ENCODE data around the gene FAM24B.
A peak's percentile ranks its signal among the peaks of the same experiment; 100 is the strongest.
"Not testable (repeated sequence)": the region's sequence is repeated elsewhere in the genome, so short reads cannot be mapped to it uniquely, and the experiment has no call there.

Gene FAM24B

DNA sequence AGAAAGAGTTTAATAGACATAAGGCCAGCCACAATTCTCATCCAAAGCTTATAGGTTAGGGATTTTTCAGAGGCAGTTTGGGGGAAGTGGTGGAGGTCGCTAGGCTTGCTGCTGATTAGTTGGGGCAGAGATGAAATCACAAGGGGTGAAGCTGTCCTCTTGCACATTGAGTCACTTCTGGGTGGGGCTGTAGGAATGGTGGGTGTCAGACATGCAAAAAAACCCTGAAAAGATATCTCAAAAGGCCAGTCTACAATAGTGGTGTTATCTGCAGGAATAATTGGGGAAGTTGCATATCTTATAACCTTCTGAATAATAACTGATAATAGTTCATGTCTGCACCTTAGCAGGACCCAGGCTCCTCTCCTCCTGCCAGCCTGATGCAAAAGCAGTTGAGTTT lies 2.1 kb downstream of the FAM24B start:
- 16 to 19% methylated on average over 1 of the region's 1 CpG for WGBS, 2 experiments
- H3K4me3 ChIP-seq (ENCODE audit: insufficient read depth, low read depth, low read length), result no peak overlapping the region
- no peaks in the 10 kb centered on the region for H3K27me3 ChIP-seq (ENCODE audit: control insufficient read depth, insufficient read depth, low read length, poor library complexity, severe bottlenecking)
- peaks cover 24% of the 10 kb centered on the region for H3K4me1 ChIP-seq (ENCODE audit: control insufficient read depth, insufficient read depth, low read length)
- no peaks in the 10 kb centered on the region for H3K9me3 ChIP-seq (ENCODE audit: control insufficient read depth, low read length)
- peaks cover 3% of the 10 kb centered on the region for H3K36me3 ChIP-seq (ENCODE audit: control insufficient read depth, insufficient read depth, low read length)
- no peak overlapping the region for H3K27ac ChIP-seq (ENCODE audit: insufficient read depth, low read depth, low read length, poor library complexity, severe bottlenecking)

DNA sequence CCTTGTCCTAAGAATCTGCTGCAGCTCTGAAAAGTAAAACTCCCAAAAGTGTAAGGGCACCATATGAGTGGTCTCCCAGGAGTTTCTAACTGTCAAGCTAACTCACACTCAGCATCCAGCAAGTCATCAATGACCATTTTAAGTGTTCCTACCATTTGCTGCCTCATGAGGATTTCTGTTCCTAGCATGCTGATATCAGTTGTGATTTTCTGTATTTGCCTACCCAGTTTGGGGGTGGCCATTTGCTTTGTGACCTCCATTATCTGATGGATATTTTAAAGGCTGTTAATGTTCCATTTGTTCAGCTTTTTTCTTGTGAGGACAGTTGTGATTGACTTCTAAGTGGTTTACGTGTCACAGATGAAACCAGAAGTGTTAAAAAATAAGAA lies 2.9 kb downstream of the FAM24B start:
- Histone ChIP-seq H3K4me3 (ENCODE audit: insufficient read depth, low read depth, low read length) (no peak overlapping the region), H3K27ac (ENCODE audit: insufficient read depth, low read depth, low read length, poor library complexity, severe bottlenecking) (peak overlapping the region; percentile 59), H3K4me1 (ENCODE audit: control insufficient read depth, insufficient read depth, low read length) (peaks cover 24% of the 10 kb centered on the region), H3K27me3 (ENCODE audit: control insufficient read depth, insufficient read depth, low read length, poor library complexity, severe bottlenecking) (no peaks in the 10 kb centered on the region), H3K36me3 (ENCODE audit: control insufficient read depth, insufficient read depth, low read length) (peaks cover 3% of the 10 kb centered on the region), H3K9me3 (ENCODE audit: control insufficient read depth, low read length) (no peaks in the 10 kb centered on the region)
- 40 to 71% methylated on average over 1 of the region's 1 CpG for WGBS, 2 experiments

DNA sequence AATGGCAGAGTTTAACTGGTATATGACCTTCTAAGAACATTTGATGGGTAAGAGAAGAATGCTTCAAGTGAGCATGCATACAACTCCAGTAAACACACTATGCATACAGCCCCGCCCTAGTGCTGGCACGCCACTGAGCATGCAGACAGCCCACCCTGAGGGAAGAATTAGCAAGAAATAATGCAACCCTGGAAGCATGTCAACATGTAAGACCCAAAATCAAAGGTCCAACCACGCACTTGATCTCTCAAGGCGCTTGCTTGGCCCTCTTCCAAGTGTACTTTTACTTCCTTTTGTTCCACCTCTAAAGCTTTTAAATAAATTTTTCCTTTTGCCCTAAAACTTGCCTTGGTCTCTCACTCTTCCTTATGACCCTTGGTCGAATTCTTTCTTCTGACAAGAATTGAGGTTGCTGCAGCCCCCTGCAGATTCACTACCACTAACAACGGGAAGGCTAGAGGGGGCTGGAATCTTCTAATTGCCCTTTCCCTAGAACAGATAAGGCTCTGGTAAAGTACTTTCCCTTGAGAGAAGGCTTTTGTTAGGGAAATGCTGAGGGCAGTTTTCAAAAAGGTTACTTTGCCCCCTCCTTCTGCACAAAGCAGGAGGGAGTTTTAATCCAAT lies 3.4 kb downstream of the FAM24B start:
- WGBS, 2 experiments, result 4% methylated on average over 6 of the region's 6 CpGs
- Histone ChIP-seq H3K9me3 (ENCODE audit: control insufficient read depth, low read length) (no peaks in the 10 kb centered on the region), H3K4me3 (ENCODE audit: insufficient read depth, low read depth, low read length) (peak overlapping the region; percentile 12), H3K4me1 (ENCODE audit: control insufficient read depth, insufficient read depth, low read length) (peaks cover 24% of the 10 kb centered on the region), H3K27ac (ENCODE audit: insufficient read depth, low read depth, low read length, poor library complexity, severe bottlenecking) (peak overlapping the region; percentile 59), H3K36me3 (ENCODE audit: control insufficient read depth, insufficient read depth, low read length) (peaks cover 3% of the 10 kb centered on the region), H3K27me3 (ENCODE audit: control insufficient read depth, insufficient read depth, low read length, poor library complexity, severe bottlenecking) (no peaks in the 10 kb centered on the region)

DNA sequence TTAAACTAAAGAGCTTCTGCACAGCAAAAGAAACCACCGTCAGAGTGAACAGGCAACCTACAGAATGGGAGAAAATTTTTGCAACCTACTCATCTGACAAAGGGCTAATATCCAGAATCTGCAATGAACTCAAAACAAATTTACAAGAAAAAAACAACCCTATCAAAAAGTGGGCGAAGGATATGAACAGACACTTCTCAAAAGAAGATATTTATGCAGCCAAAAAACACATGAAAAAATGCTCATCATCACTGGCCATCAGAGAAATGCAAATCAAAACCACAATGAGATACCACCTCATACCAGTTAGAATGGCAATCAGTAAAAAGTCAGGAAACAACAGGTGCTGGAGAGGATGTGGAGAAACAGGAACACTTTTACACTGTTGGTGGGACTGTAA lies 7.4 kb downstream of the FAM24B start:
- WGBS, 2 experiments, result 92 to 100% methylated on average over 1 of the region's 2 CpGs
- H3K4me1 ChIP-seq (ENCODE audit: control insufficient read depth, insufficient read depth, low read length), result peaks cover 15% of the 10 kb centered on the region
- H3K4me3 ChIP-seq (ENCODE audit: insufficient read depth, low read depth, low read length); H3K27me3 ChIP-seq (ENCODE audit: control insufficient read depth, insufficient read depth, low read length, poor library complexity, severe bottlenecking); H3K36me3 ChIP-seq (ENCODE audit: control insufficient read depth, insufficient read depth, low read length); H3K27ac ChIP-seq (ENCODE audit: insufficient read depth, low read depth, low read length, poor library complexity, severe bottlenecking); H3K9me3 ChIP-seq (ENCODE audit: control insufficient read depth, low read length): not testable (repeated sequence)

DNA sequence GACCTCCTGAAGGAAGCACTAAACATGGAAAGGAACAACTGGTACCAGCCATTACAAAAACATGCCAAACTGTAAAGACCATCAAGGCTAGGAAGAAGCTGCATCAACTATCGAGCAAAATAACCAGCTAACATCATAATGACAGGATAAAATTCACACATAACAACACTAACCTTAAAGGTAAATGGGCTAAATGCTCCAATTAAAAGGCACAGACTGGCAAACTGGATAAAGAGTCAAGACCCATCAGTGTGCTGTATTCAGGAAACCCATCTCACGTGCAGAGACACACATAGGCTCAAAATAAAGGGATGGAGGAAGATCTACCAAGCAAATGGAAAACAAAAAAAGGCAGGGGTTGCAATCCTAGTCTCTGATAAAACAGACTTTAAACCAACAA lies 10.6 kb downstream of the FAM24B start:
- 83 to 85% methylated on average over 1 of the region's 2 CpGs for WGBS, 2 experiments
- H3K4me1 ChIP-seq (ENCODE audit: control insufficient read depth, insufficient read depth, low read length); H3K27ac ChIP-seq (ENCODE audit: insufficient read depth, low read depth, low read length, poor library complexity, severe bottlenecking); H3K36me3 ChIP-seq (ENCODE audit: control insufficient read depth, insufficient read depth, low read length); H3K4me3 ChIP-seq (ENCODE audit: insufficient read depth, low read depth, low read length); H3K9me3 ChIP-seq (ENCODE audit: control insufficient read depth, low read length); H3K27me3 ChIP-seq (ENCODE audit: control insufficient read depth, insufficient read depth, low read length, poor library complexity, severe bottlenecking): not testable (repeated sequence)

DNA sequence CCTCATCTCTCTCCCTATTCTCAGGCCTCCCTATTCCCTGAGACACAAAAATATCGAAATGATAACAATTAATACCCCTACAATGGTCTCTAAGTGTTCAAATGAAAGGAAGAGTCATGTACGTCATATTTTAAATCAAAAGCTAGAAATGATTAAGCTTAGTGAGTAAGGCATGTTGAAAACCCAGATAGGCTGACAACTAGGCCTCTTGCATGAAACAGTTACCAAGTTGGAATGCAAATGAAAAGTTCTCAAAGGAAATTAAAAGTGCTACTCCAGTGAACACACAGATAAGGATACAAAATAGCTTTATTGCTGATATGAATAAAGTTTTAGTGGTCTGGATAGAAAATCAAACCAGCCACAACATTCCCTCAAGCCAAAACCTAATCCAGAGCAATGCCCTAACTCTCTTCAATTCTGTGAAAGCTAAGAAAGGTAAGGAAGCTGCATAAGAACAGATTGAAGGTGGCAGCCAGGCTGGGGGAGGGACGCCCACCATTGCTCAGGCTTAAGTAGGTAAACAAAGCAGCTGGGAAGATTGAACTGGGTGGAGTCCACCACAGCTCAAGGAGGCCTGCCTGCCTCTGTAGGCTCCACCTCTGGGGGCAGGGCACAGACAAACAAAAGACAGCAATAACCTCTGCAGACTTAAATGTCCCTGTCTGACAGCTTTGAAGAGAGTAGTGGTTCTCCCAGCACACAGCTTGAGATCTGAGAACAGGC lies 12.5 kb downstream of the FAM24B start:
- not testable (repeated sequence) for H3K27ac ChIP-seq (ENCODE audit: insufficient read depth, low read depth, low read length, poor library complexity, severe bottlenecking); H3K27me3 ChIP-seq (ENCODE audit: control insufficient read depth, insufficient read depth, low read length, poor library complexity, severe bottlenecking); H3K4me3 ChIP-seq (ENCODE audit: insufficient read depth, low read depth, low read length); H3K4me1 ChIP-seq (ENCODE audit: control insufficient read depth, insufficient read depth, low read length); H3K36me3 ChIP-seq (ENCODE audit: control insufficient read depth, insufficient read depth, low read length); H3K9me3 ChIP-seq (ENCODE audit: control insufficient read depth, low read length)
- 93 to 95% methylated on average over 3 of the region's 3 CpGs for WGBS, 2 experiments

DNA sequence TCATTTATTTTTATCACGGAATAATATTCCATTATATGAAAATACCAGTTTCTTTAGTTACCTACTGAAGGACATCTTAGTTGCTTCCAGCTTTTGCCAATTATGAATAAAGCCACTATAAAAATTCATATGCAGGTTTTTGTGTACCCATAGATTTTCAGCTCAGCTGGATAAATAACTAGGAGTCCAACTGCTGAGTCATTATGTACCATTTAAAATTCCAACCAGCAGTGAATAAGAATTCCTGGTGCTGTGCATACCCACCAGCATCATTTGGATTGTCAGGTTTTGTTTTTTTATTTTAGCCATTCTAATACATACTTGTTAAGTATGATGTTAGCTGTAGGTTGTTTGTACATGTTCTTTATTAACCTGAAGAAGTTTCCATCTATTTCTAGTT lies 14.5 kb downstream of the FAM24B start:
- H3K27ac ChIP-seq (ENCODE audit: insufficient read depth, low read depth, low read length, poor library complexity, severe bottlenecking), result no peak overlapping the region
- no peaks in the 10 kb centered on the region for H3K27me3 ChIP-seq (ENCODE audit: control insufficient read depth, insufficient read depth, low read length, poor library complexity, severe bottlenecking)
- H3K4me3 ChIP-seq (ENCODE audit: insufficient read depth, low read depth, low read length), result no peak overlapping the region
- H3K36me3 ChIP-seq (ENCODE audit: control insufficient read depth, insufficient read depth, low read length), result no peaks in the 10 kb centered on the region
- H3K4me1 ChIP-seq (ENCODE audit: control insufficient read depth, insufficient read depth, low read length), result no peaks in the 10 kb centered on the region
- no peaks in the 10 kb centered on the region for H3K9me3 ChIP-seq (ENCODE audit: control insufficient read depth, low read length)
- 88 to 100% methylated on average over 1 of the region's 1 CpG for WGBS, 2 experiments

DNA sequence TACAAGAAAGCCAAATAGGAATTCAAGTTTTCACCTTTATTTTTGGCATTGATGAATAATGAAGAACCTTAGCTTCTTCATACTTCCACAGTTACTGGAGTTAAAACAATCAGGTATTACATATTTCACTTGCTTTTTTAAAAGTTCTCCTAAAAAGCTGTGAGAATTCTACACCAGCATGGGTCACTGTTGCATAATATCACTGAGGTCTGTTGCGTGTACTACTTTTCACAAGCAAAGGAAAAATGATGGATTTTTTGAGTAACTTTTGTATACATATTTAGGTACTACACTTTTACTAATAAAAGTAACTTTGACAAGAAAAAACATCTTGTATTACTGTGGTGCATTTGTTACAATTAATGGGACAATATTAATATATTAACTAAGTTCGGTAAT lies 15.2 kb downstream of the FAM24B start:
- Histone ChIP-seq H3K4me1 (ENCODE audit: control insufficient read depth, insufficient read depth, low read length) (no peaks in the 10 kb centered on the region), H3K36me3 (ENCODE audit: control insufficient read depth, insufficient read depth, low read length) (no peaks in the 10 kb centered on the region), H3K27me3 (ENCODE audit: control insufficient read depth, insufficient read depth, low read length, poor library complexity, severe bottlenecking) (no peaks in the 10 kb centered on the region), H3K27ac (ENCODE audit: insufficient read depth, low read depth, low read length, poor library complexity, severe bottlenecking) (no peak overlapping the region), H3K4me3 (ENCODE audit: insufficient read depth, low read depth, low read length) (no peak overlapping the region), H3K9me3 (ENCODE audit: control insufficient read depth, low read length) (no peaks in the 10 kb centered on the region)
- 90 to 100% methylated on average over 1 to 2 of the region's 2 CpGs for WGBS, 2 experiments

DNA sequence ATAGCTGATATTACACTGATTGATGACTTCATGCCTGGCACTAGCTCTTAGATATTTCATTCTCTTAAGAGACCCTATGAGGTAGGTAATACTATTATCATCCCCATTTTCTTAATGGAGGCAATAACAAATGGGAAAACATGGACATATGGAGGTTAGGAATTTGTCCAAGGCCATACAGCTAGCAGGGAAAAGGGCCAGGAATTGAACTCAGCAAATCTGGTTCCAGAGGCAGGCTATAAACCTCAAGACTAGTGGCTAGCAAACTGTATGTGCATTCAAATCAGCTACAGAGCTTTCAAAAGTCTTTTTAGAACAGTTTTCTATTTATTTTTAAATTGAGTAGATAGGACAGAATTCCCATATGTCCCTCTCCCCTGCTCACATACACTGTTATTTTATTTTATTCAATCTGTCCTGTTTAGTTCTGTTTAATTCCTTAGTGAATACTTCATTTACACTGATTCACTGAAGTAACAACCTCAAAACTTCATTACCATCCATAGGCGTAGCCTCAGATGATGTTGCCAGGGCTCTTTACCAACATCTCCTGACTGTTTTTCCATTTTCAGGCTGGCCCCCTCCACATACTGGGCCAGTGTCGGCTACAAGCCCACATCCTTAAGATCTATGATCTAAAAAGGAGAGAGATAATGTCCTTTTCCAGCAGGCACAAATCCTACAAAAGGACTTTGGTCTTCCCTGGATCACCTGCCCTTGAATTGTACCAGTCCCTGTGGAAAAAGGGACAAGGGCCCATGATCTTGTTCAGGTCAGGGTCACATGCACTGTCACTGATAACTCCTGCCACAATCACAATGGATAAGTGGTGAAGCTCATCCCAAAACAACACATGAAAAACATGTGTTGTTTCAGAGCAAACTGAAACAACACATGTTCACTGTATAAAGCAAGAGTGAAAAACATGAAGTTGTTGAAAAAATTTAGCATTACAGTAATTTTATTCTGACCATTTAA lies 15.9 kb downstream of the FAM24B start:
- 88 to 96% methylated on average over 2 of the region's 2 CpGs for WGBS, 2 experiments
- H3K27ac ChIP-seq (ENCODE audit: insufficient read depth, low read depth, low read length, poor library complexity, severe bottlenecking), result no peak overlapping the region
- H3K9me3 ChIP-seq (ENCODE audit: control insufficient read depth, low read length), result no peaks in the 10 kb centered on the region
- no peaks in the 10 kb centered on the region for H3K27me3 ChIP-seq (ENCODE audit: control insufficient read depth, insufficient read depth, low read length, poor library complexity, severe bottlenecking)
- H3K36me3 ChIP-seq (ENCODE audit: control insufficient read depth, insufficient read depth, low read length), result no peaks in the 10 kb centered on the region
- no peak overlapping the region for H3K4me3 ChIP-seq (ENCODE audit: insufficient read depth, low read depth, low read length)
- no peaks in the 10 kb centered on the region for H3K4me1 ChIP-seq (ENCODE audit: control insufficient read depth, insufficient read depth, low read length)

DNA sequence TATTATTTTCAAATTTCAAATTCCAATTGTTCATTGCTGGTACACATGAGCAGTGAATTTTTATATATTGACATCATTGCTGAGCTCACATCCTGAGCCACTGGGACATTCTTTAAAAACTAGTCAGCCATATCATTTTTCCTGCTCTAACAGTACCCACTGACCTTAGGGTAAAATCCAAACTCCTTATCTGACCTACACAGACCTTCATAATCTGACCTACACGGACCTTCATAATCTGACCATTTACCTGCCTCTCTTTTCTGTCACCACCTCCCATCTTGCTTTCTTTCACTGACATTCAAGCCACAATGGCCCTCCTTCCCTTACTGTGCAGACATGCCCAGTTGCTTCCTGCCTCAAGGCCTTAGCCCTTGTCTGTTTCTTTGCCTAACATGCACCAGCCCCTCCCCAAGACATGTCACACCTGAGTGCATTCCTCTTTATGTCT lies 17.6 kb downstream of the FAM24B start:
- Histone ChIP-seq H3K4me1 (ENCODE audit: control insufficient read depth, insufficient read depth, low read length) (no peaks in the 10 kb centered on the region), H3K27me3 (ENCODE audit: control insufficient read depth, insufficient read depth, low read length, poor library complexity, severe bottlenecking) (no peaks in the 10 kb centered on the region), H3K27ac (ENCODE audit: insufficient read depth, low read depth, low read length, poor library complexity, severe bottlenecking) (no peak overlapping the region), H3K9me3 (ENCODE audit: control insufficient read depth, low read length) (no peaks in the 10 kb centered on the region), H3K36me3 (ENCODE audit: control insufficient read depth, insufficient read depth, low read length) (no peaks in the 10 kb centered on the region), H3K4me3 (ENCODE audit: insufficient read depth, low read depth, low read length) (no peak overlapping the region)
- WGBS, 2 experiments, result 83 to 85% methylated on average over 1 of the region's 1 CpG

Measured in ectodermal cell (in vitro differentiated cells).